NCI-H2107 treated with DMSO at 0.1 percent for 48 hours (cell line): ENCODE results near the gene C3orf38.
"Not testable (repeated sequence)": the region's sequence is repeated elsewhere in the genome, so short reads cannot be mapped to it uniquely, and the experiment has no call there.

ENCODE experiments used
- DNase-seq: peaks from one replicate; lab custom pipeline; 2025; ENCODE audit not compliant: unreplicated experiment; lab: John Stamatoyannopoulos, UW

C3orf38 gene

GRCh38 chr3:88152841-88153240 is 3.1 kb downstream of the C3orf38 start:
- DNase-seq = no peak

DNA sequence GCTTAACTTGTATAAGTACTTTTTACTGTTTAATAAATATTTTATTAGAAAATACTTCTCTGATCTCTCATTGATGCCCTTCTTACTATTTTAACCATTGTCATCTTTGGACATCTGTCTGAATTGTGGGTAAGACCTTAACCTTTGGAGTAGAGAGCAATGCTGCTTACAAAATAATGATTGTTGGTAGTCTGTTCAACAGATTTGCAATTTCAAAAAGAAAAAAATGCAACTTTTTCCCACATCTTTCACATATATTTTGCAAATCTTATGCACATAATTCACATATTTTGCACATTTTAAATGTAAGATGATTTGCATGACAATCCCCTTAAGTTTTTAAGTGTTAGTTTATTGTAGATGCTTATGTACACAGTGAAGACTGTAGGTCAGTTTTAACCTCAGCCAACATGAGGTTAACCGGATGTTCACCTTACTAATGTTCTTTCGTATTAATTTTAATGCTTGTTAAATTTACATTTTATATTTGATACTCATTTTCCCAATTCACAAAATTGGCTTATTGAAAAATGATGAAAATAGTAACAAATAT is 16.7 kb downstream of the C3orf38 start:
- DNase-seq = no peak

DNA sequence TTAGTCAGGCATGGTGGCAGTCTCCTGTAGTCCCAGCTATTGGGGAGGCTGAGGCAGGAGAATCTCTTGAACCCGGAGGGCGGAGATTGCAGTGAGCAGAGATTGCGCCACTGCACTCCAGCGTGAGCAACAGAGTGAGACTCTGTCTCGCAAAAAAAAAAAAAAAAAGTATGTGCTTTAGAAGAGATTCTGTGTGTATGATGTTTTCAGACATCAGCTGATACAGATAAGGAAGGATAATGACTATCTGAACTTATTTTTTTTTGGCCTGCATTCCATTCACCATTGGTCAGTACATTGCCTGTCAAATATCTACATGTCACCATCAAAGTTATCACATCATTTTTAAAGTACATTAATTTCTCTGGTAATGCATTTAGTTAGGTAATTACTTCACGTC is 17.4 kb downstream of the C3orf38 start:
- DNase-seq = no peak

DNA sequence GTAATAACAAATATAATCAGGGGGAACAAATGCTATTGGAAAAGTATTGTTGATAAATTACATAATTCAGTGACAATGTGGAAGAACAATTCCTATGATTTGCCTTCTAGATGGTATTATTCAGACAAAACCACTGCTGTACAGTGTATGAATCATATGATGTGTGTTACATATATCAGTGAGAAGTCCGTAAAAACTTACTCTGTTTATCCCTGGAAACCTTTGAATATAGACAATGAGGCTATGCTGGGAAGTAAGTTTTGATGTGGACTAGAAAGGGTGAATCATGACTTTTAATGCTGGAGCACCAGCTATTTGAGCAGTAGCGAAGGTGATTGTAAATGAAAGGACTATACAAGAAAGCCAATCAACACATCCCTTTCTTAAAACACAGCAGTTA is 17.9 kb downstream of the C3orf38 start:
- DNase-seq = no peak

- no peak for DNase-seq
Observed at GRCh38 chr3:88168171-88168570, 18.4 kb downstream of the C3orf38 start.

DNA sequence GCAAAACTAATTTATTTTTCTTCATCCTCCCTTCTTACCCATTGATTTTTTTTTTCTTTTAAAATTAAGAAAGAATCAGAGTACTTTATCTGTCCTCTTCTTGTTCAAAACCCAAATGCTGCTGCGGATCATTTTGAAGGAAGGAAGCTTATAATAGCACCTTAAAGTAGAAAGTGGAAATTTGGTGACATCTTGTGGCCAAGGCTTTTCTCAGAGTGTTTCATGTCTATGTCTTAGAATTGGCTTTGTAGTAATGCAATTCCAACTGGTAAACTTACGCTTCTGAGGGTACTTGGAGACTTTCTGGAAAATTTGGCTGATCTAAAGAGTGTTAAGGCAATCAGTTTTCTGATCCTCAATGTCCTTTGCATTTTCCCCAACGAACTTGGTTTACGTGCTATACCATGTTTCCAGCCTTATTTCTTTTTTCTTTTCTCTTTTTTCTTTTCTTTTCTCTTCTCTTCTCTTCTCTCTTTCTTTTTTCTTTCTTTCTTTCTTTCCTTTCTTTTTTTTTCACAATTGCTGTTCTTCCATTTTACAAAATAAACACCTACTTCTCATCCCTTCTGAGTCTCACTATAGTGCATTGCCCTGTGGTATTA is 30.7 kb downstream of the C3orf38 start:
- DNase-seq = peak; percentile 52

GRCh38 chr3:88182165-88182918 is 32.6 kb downstream of the C3orf38 start:
- not testable (repeated sequence) for DNase-seq

DNA sequence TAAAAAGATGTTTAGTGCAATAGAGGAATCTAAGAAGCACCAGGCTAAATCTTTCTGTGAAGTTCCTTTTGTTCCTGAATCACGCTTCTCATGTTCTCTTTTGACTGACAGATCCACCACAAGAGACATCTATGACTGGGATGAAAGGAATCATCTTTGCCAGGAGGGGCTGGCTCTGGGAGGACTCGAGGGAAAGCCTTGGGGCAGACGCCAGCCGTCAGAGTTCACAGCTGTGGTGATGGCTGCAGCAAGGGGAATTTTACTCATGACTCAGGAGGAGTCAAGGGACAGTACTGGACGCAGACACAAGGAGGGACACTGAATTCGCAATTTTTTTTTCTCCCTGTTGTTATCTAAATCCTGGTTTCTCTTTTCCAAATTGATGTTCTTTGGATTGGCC is 38.7 kb downstream of the C3orf38 start:
- DNase-seq = no peak

DNA sequence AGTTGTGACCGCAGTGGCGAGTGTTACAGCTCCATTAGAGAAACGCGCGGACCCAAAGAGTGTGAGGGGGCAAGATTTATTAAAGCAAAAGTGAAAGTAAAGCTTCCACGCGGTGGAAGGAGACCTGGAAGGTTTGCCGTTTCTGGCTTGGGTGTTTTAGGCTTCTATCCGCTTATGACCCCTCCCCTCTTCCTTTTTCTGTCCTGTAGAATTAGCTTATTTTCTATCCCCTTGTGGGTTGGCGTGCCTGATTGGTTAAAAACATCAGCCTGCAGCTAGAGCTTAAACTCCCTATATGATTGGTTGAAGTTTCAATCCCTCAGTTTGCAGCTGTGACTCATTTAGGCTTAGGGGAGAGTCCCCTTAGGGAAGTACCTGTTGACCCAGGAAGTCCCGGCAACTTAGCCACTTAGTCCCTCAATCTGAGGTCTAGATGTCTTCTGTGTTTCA is 39.6 kb downstream of the C3orf38 start:
- DNase-seq = no peak

GRCh38 chr3:88191872-88192409 is 42.2 kb downstream of the C3orf38 start:
- DNase-seq = no peak

DNA sequence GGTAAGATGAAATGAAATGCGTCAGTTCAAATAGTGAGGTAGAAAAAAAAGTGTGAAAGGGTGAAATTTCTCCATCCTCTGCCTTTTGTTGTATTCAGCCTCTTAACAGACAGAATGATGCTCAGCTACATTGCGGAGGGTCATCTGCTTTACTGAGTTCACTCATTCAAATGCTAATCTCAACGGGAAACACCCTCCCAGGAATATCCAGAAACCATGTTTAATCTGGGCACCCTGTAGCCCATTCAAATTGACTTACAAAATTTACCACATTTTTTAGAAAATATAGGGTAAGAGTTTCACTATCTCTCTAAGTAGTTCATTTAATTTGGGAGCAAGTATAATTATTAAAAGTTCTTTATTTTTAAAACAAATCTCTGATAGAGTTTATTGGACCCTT is 42.9 kb downstream of the C3orf38 start:
- DNase-seq = no peak

DNA sequence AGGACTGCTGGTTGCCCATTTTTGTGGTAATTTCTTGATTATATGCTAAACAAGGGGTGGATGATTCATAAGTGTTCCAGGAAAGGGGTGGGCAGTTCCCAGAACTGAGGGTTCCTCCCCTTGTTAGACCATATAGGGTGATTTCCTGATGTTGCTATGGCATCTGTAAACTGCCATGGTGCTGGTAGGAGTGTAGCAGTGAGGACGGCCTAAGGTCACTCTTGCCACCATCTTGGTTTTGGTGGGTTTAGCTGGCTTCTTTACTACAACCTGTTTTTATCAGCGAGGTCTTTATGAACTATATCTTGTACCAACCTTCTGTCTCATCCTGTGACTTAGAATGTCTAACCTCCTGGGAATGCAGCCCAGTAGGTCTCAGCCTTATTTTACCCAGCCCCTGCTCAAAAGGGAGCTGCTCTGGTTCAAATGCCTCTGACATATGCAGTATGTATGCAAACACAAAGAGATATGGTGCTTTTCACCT is 46.2 kb downstream of the C3orf38 start:
- no peak for DNase-seq

DNA sequence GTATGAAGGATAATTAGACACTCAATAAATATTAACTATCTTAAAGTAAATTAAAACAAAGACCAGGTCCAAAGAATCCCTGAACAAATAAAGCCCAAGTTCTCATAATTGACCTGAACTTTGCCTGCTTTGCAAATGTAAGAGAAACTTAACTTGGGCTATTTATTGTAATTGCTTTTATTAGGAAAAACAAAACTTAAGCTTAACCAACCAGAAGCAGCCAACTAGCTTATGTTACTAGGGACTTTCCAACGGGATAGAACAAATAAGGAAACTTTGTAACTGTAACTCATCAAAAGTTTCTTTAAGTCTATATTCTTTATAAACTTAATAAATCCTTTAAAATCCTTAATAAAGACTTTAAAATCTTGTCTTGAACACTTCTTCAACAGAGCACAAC is 48.4 kb downstream of the C3orf38 start:
- no peak for DNase-seq

DNA sequence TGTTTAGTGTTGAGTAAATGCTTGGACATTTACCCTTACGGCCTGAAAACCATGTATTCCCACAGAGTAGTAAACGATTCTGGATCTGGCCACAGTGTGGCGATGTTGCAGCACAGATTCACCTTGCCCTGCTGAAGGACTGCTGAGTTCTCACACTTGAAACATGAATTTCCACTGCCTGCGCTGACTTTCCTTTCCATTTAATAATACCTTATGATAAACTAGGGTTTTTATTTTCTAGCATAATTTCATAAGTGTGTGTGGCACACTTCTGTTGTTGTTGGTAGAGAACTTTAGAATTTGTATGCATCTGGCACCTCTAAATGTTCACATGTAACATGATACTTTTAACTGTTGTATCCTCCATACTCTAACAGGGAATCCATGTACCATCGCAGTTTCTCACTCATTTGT is 53.9 kb downstream of the C3orf38 start:
- peak; percentile 71 for DNase-seq
